HG02623 (cell line): ENCODE data around the gene ERP29.
"Not testable (repeated sequence)": the region's sequence is repeated elsewhere in the genome, so short reads cannot be mapped to it uniquely, and the experiment has no call there.

Source experiments
- ATAC-seq: cut with Tn5 transposase; IDR thresholded peaks from one replicate; pipeline ENCODE4 v1.9.1; 2021; ENCODE audit warnings: moderate library complexity; ENCODE audit not compliant: unreplicated experiment

ERP29 gene

DNA sequence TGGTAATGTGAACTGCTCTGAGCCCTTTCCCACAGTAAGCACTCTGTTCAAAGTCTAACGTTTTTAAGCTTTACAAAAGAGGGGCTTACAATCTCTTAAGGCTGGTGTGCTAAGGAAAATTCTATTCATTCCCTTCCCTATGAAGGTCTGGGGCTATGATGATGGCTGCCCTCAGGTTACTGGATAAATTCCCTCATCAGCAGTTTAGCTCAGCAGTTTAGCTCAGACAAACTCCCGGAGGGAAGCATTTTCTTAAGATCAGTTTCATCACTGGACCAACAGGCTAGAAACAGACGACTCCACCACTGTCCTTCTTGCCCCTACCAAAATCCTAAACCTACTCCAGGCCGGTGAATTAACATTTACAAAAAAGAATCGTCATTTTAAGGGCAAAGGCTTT, 19.1 kb downstream of the ERP29 start:
- no peak for ATAC-seq

DNA sequence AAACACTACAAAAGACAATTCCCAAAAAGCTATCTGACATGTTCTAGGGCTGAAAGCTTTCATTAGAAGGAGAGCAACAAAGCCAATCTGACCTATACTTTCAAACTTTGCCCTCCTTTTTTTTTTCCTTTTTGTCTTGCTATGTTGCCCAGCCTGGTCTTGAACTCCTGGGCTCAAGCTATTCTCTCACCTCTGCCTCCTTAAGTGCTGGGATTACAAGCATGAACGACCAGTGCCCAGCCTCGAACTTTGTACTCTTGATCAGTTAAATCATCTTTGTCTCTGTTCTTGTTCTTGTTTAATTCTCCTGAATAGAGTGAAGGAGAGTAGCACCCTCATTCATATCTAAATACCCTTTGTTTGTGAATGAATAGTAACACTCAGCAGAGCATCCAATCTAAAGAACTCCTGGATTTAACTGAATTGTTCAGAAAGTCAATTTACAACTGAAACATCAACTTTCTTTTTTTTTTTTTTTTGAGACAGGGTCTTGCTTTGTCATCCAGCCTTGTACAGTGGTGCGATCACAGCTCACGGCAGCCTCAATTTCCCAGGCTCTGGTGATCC, 22.1 kb downstream of the ERP29 start:
- ATAC-seq = no peak

GRCh38 chr12:112036614-112037013, 23.4 kb downstream of the ERP29 start:
- not testable (repeated sequence) for ATAC-seq

DNA sequence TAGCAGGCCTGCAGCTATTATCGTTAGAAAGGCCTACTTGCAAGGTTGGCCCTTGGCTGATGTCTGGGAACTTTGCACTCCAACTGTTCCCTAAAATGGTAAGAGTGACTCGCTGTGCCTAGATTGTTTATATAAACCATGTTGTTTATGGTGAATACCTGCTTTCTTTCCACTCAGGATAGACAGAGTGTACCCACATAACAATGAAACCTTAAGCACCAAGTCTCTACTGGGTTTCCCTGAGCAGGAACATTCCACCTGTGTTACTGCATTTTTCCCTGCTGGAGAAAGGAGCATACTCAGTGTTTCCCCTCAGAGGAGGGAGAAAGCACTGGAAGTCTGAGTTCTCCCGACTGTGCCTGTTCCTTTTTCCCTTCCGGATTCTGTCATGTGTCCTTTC, 32.8 kb downstream of the ERP29 start:
- no peak for ATAC-seq

DNA sequence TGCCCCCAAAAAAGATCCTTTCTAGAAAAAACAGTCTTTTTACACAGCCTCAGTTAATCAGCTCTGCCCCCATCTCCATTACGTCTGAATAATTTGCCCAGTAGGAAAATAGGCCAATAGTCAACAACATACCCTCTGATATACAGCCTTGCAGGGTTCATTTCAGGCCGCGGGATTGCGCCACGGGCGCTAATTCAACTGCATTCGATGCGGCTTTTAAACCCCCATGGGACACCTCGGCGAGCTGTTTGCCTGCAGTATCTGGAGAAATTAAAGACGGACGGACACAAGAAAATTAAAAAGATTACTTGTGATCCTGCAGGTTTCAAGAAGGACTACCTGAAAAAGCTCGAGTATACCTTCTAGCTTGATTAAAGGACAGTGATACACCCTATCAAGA, 36.1 kb downstream of the ERP29 start:
- ATAC-seq = no peak

DNA sequence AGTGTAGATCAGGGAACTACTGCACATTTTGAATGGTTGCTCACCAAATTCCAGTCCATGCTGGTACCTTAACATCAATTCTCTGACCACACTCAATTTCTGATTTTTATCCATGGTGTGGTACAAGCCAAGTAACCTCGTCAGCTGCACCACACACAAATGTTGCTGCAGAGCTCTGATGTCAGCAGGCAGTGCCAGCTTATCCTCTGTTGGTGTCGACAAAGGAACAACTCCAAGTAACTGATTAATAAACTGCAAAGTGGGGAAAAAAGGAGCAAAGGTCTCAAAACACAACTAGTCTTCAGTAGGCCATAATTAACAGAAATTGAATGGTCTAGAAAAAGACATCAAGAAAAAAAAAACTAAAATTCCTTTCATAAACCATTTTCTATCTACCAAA, 47.9 kb downstream of the ERP29 start:
- ATAC-seq = no peak

DNA sequence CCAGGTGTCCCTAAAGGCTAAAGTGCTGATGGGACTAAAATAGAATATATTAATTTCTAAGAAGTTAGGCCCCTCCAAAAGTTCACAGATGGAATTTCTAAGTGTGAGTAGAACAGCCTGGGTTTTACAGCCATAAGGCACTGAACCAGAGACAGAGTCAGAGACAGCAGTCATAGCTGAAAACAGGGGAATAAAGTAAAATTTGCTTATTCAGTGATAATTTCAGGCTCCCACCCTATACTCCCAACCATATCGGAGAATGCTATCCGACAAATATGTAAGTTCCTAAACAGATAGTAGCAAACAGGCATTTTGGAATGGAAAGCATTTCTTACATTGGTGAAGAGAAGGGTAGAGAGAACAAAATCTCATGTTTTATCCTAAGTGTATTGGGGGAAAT, 50.0 kb downstream of the ERP29 start:
- no peak for ATAC-seq

DNA sequence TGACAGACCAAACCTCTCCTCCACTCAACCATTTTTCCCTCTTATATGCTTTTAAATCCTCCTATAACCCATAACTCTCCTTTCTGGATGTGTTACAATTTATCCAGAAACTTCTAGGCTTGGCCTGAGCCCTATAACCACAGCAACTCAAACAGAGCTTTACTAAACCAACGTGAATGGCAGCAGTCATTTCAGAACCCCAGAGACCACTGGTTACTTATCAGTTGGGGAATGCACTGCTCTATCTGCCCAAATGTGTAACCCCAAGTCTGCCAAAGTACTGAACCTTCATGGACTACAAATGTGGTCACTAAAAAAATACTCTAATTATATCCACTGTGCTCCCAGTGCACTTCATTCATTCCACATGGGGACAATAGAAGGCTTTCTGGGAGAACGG, 53.3 kb downstream of the ERP29 start:
- ATAC-seq = no peak
